Upper lobe of left lung (tissue), 6 donors: ENCODE results near the gene KCTD19. TPM values are rescaled to one million over a fixed set of nuclear protein-coding genes. Genes with fewer than 3 reads are reported as not detected.

Source experiments
- ATAC-seq, 2 donors: fragments of 200-7000 bp; cut with Tn5 transposase; one replicate each; pipeline ENCODE4 v1.9.1; 2022; ENCODE audit warnings: mild to moderate bottlenecking in 2 of 2, moderate library complexity in 2 of 2; ENCODE audit not compliant: low FRiP score in 2 of 2
- DNase-seq, 2 donors: peaks; one replicate each; pipeline ENCODE4 v3.0.0-alpha.2; 2019 to 2020
- H3K27ac ChIP-seq, 4 donors: fragments of 200-600 bp; sonication (generic); one replicate each; pipeline ENCODE4 v1.5.1; 2016 to 2019
- H3K27me3 ChIP-seq, 4 donors: fragments of 200-600 bp; sonication (generic); one replicate each; pipeline ENCODE4 v1.5.1; 2017 to 2019
- H3K36me3 ChIP-seq, 4 donors: fragments of 200-600 bp; sonication (generic); one replicate each; pipeline ENCODE4 v1.5.1; 2016 to 2019
- H3K4me1 ChIP-seq, 4 donors: fragments of 200-600 bp; sonication (generic); one replicate each; pipeline ENCODE4 v1.5.1; 2018 to 2019
- H3K4me3 ChIP-seq, 4 donors: fragments of 200-600 bp; sonication (generic); one replicate each; pipeline ENCODE4 v1.5.1; 2017 to 2019; ENCODE audit warnings: mild to moderate bottlenecking in 2 of 4, moderate library complexity in 1 of 4
- H3K9me3 ChIP-seq, 4 donors: fragments of 200-600 bp; sonication (generic); one replicate each; pipeline ENCODE4 v1.5.1; 2018 to 2019
- EP300 ChIP-seq, 4 donors: sonication (generic); formaldehyde crosslinking; IDR thresholded peaks; one replicate each; pipeline ENCODE4 v1.5.1; 2017; ENCODE audit warnings: antibody characterized with exemption in 4 of 4, control low read depth in 2 of 4
- POLR2A ChIP-seq, 4 donors: fragments of 450-650 bp; IDR thresholded peaks; one replicate each; pipeline ENCODE4 v1.5.1; 2016 to 2017; ENCODE audit warnings: antibody characterized with exemption in 4 of 4, mild to moderate bottlenecking in 2 of 4
- POLR2AphosphoS5 ChIP-seq, 2 donors: sonication (generic); formaldehyde crosslinking; IDR thresholded peaks; one replicate each; pipeline ENCODE4 v1.5.1; 2017; ENCODE audit warnings: antibody characterized with exemption in 2 of 2
- WGBS, 2 donors: methylation state at CpG; one replicate each; pipeline ENCODE4 v1.1.5; 2017 to 2018; 5-methylcytosine and 5-hydroxymethylcytosine counted together
- total RNA-seq, 6 donors: library from RNA; depleted of rRNA in 4 of 6; stranded (reverse); fragments of >200 nt in 4 of 6; gene quantifications; one replicate each; pipeline versions ENCODE4 v1.1.0 to v1.2.1, GENCODE V29; 2016 to 2021
- TF ChIP-seq, protein P1 (sequence below), 6 experiments: fragments of 450-650 bp in 4 of 6; fragments of 200-600 bp in 2 of 6; sonication (generic) in 2 of 6; IDR thresholded peaks; one replicate each; pipeline ENCODE4 v1.5.1; 2016 to 2019; ENCODE audit warnings: antibody characterized with exemption in 6 of 6
- donor health status: DM: no; HTN: no; CAD: no; lungs with moderate emphysema.
- donor health status: DM: no; HTN: yes; CAD: no; lungs with severe emphysema.

Gene KCTD19
- total RNA-seq, 6 donors from 2014 or later = under 0.01 to 0.31 (median 0.17) TPM; not detected in 3

DNA sequence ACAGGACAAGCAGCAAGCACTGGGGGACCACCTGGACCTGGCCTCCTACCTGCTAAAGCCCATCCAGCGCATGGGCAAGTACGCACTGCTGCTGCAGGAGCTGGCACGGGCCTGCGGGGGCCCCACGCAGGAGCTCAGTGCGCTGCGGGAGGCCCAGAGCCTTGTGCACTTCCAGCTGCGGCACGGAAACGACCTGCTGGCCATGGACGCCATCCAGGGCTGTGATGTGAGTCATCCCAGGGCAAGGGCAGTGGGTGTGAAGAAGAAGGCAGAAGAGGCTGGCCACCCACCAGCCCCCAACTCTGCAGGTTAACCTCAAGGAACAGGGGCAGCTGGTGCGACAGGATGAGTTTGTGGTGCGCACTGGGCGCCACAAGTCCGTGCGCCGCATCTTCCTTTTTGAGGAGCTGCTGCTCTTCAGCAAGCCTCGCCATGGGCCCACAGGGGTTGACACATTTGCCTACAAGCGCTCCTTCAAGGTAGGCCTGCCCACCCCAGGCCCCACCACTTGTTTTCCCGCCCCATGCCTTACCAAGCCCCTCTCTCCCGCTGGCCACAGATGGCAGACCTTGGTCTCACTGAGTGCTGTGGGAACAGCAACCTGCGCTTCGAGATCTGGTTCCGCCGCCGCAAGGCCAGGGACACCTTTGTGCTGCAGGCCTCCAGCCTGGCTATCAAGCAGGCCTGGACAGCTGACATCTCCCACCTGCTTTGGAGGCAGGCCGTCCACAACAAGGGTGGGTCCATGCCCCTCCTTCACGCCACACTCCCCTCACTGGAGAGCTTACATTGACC, 39.9 kb downstream of the KCTD19 start:
- TF ChIP-seq, protein P1, sequence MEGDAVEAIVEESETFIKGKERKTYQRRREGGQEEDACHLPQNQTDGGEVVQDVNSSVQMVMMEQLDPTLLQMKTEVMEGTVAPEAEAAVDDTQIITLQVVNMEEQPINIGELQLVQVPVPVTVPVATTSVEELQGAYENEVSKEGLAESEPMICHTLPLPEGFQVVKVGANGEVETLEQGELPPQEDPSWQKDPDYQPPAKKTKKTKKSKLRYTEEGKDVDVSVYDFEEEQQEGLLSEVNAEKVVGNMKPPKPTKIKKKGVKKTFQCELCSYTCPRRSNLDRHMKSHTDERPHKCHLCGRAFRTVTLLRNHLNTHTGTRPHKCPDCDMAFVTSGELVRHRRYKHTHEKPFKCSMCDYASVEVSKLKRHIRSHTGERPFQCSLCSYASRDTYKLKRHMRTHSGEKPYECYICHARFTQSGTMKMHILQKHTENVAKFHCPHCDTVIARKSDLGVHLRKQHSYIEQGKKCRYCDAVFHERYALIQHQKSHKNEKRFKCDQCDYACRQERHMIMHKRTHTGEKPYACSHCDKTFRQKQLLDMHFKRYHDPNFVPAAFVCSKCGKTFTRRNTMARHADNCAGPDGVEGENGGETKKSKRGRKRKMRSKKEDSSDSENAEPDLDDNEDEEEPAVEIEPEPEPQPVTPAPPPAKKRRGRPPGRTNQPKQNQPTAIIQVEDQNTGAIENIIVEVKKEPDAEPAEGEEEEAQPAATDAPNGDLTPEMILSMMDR (IDR thresholded peaks at IDR 0.05) = no peak
- TF ChIP-seq EP300 (IDR thresholded peaks at IDR 0.05) = no peak
- no peak for TF ChIP-seq POLR2A (IDR thresholded peaks at IDR 0.05)
- no peak for TF ChIP-seq POLR2AphosphoS5 (IDR thresholded peaks at IDR 0.05)
- no peaks in the 10 kb centered on the region for H3K9me3 ChIP-seq
- ATAC-seq (no peak), DNase-seq (peak in 1 of 2 donors; percentile 72)
- no peak overlapping the region for H3K4me3 ChIP-seq
- 90 to 95% methylated on average over 15 to 22 of the region's 28 CpGs for WGBS, 2 donors
- no peaks in the 10 kb centered on the region for H3K4me1 ChIP-seq
- no peaks in the 10 kb centered on the region for H3K36me3 ChIP-seq
- H3K27ac ChIP-seq = no peak overlapping the region
- no peaks in the 10 kb centered on the region for H3K27me3 ChIP-seq

DNA sequence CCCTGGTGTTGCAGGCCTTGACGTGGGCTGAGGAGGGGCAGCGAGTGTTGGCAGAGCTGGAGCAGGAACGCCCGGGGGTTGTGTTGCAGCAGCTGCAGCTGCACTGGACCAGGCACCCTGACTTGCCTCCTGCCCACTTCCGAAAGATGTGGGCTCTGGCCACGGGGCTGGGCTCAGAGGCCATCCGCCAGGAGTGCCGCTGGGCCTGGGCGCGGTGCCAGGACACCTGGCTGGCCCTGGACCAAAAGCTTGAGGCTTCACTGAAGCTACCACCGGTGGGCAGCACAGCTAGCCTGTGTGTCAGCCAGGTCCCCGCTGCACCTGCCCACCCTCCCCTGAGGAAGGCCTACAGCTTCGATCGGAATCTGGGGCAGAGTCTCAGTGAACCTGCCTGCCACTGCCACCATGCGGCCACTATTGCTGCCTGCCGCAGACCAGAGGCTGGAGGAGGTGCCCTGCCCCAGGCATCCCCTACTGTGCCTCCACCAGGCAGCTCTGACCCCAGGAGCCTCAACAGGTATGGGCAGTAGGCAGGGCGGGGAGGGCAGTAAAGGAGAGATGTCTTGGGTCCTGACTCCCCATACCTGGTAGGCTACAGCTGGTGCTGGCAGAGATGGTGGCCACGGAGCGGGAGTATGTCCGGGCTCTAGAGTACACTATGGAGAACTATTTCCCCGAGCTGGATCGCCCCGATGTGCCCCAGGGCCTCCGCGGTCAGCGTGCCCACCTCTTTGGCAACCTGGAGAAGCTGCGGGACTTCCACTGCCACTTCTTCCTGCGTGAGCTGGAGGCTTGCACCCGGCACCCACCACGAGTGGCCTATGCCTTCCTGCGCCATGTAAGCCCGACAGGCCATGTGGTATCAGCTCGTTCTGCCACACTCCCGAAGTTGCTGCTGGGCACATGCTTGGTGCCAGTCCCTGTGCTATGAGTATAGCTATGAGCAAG, 41.6 kb downstream of the KCTD19 start:
- peak in 1 of 2 donors; percentile 87 for DNase-seq
- no peak for TF ChIP-seq EP300 (IDR thresholded peaks at IDR 0.05)
- no peak for TF ChIP-seq POLR2AphosphoS5 (IDR thresholded peaks at IDR 0.05)
- TF ChIP-seq POLR2A (IDR thresholded peaks at IDR 0.05) = no peak
- TF ChIP-seq, protein P1 (IDR thresholded peaks at IDR 0.05) = peak in 3 of 6 experiments; percentile 26 to 50 (median 45)
- WGBS, 2 donors = 82 to 83% methylated on average over 19 to 26 of the region's 34 CpGs

DNA sequence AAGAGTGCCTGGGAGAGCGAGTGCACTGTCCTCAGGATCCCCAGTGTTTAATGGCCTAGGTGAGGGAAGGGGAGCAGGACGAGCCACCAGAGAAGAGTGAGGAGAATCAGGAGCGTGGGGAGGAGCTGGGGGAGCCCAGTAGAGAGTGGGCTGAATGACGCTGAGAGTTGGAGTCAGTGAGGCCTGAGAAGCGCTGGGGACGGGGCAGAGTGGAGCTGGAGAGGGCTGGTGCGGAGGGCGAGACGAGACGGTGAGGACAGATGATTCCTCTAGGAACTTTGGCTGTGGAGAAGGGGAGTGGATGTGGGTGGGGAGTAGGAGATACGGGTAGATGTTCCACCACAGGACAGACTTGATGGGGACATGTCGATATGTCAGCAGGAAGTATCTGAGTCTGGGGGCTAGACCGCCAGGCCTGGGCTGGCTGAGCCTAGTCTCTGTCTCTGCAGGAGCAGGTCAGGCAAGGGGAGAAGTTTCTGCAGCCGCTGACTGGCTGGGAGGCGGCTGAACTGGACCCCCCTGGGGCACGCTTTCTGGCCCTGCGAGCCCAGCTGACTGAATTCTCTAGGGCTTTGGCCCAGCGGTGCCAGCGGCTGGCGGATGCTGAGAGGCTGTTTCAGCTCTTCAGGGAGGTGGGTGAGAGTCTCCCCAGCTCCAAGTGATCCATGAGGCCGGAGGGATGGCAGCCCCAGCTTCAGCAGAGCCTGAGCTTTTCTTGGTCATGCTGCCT, 42.5 kb downstream of the KCTD19 start:
- Histone ChIP-seq H3K9me3 (no peaks in the 10 kb centered on the region), H3K4me1 (peaks cover 6 to 8% (median 7%) of the 10 kb centered on the region in 4 donors), H3K4me3 (no peak overlapping the region), H3K27me3 (no peaks in the 10 kb centered on the region), H3K27ac (no peak overlapping the region), H3K36me3 (no peaks in the 10 kb centered on the region)
- no peak for TF ChIP-seq POLR2AphosphoS5 (IDR thresholded peaks at IDR 0.05)
- TF ChIP-seq, protein P1 (IDR thresholded peaks at IDR 0.05) = no peak
- TF ChIP-seq EP300 (IDR thresholded peaks at IDR 0.05) = no peak
- no peak for TF ChIP-seq POLR2A (IDR thresholded peaks at IDR 0.05)
- 91 to 96% methylated on average over 13 to 21 of the region's 21 CpGs for WGBS, 2 donors
- no peak for ATAC-seq
- peak in 1 of 2 donors; percentile 77 for DNase-seq

More for the DNA sequence above, 41.6 kb downstream of the KCTD19 start:
- ATAC-seq = peak in 1 of 2 donors; percentile 18
- no peak overlapping the region for H3K4me3 ChIP-seq
- peaks cover 0 to 2% (median under 1%) of the 10 kb centered on the region in 4 donors for H3K4me1 ChIP-seq
- H3K27ac ChIP-seq = no peak overlapping the region
- no peaks in the 10 kb centered on the region for H3K27me3 ChIP-seq
- no peaks in the 10 kb centered on the region for H3K36me3 ChIP-seq
- H3K9me3 ChIP-seq = no peaks in the 10 kb centered on the region

DNA sequence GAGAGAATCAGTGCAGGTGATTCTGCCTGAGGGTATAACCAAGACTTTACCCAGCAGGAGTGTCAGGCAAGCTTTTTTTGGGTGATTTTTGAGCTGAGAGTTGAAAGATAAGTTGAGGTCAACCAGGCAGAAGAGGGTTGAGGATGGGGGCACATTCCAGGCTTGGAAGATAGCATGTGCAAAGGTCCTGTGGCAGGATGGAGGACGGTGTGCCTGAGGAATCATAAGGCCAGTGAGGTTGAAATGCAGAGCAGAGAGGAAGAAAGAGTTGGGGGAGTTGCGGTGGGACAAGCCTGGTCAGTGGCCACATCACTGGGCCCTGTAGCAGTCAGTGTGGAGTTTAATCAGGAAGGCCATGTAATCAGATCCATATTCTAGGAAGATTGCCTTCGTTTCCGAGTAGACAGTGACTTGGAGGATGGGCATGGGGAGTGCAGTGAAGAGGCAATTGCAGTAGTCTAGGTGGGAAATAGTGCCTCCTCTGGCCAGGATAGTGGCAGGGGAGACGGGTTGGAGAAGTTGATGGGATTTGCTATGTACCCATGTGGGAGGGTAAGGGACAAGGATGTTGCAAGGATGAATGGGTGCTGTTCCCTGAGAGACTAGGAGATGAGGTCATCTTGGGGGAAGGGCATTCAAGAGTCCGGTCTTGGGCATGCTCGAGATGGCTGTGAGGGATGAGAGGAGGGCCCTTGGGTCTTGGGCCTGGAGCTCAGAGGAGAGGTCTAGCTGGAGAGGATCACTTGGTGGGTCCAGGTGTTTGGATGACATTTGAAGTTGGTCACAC, 43.3 kb downstream of the KCTD19 start:
- no peak for ATAC-seq
- Histone ChIP-seq H3K27ac (no peak overlapping the region), H3K4me1 (peaks cover 11 to 15% (median 13%) of the 10 kb centered on the region in 4 donors), H3K36me3 (no peaks in the 10 kb centered on the region), H3K9me3 (no peaks in the 10 kb centered on the region), H3K27me3 (no peaks in the 10 kb centered on the region), H3K4me3 (no peak overlapping the region)
- no peak for TF ChIP-seq POLR2A (IDR thresholded peaks at IDR 0.05)
- WGBS, 2 donors = 85 to 86% methylated on average over 7 of the region's 7 CpGs
- DNase-seq = no peak
